ENCODE data around the gene TMEM196.
A peak's percentile ranks its signal among the peaks of the same experiment; 100 is the strongest.

The TMEM196 gene

DNA sequence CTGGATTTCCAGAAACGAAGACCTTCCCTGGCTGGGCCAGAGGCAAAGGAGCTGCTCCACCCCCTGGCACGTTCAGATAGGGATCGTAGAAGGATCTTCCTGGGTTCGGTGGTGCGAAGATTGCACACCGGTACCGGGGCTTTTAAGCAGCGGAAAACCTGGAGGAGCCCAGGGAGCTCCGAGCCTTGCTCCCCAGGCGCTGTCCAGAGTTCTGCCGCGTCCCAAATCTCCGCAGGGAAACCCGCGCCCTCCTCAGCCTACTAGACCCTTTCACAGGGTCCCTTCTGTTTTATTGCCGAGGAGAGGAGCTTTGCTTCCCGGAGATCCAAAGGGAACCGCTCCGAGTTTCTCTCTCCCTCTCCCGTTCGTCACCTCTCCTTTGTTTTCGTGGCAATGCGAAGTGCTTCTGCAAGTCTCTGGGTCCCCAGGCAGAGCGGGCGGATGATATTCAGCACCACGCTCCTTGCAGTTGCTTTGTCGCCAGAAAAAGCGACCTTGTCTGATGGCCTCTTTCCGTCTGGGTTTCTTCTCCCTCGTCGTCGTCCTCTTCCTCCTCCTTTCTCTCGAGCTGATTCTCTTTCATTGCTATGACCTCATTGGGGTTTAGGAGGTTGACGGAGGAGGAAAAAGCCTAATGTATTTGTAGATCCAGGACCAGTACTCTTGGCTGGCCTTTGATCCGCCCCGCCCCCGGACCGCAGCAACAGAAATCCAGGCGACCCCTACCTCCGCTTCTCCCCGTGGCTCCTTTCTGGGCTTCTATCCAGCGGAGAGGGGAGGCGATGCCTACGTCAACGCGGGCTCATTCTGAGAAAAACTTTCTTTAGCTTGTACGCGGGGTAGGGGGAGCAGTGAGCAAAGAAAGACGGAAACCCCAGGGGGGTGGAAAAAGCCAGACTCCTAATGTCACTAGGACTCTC, at the start of gene TMEM196:
Gene TMEM196, minus strand, starts transcription at position 777 of the 920 bp plus-strand sequence. CDS start 921 bp downstream, outside the sequence.
- DNase-seq: peak; percentile 31 to 43

DNA sequence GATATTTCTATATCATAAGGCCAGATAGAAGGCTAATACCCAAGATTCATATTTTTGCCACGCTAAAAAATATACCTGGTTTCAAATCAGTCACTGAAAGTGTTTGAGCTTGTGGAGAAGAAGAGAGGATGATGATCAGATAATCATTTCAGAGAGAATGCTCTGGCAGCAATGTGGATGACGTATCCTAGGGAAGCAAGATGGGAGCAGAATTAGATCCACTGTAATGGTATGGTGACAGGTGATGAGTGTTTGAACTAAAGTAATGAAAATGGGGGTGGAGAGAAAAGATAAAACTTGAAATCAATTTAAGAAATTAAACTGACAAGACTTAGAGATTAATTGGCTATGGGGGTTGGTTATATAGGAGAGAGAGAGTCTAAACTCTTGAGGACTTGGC, 42.7 kb upstream of the TMEM196 start:
- DNase-seq: no peak

DNA sequence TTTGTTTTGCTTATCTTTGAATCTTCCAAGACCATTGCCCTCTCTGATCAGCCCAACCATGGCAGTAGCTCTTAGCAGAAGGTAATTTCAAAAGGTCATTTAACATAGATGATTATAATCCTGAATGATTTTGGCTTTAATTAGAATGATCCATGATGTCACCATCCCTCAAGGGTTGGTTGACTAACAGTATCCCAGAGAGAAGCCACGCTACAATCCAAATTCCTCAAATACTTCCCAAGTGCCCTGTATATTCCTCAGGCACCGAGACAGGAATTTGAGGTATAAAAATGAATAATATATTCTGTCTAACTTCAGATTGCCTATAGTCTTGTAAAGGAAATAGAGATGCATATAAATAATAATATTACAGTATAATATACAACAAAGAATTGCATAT, 42.1 kb upstream of the TMEM196 start:
- no peak for DNase-seq

DNA sequence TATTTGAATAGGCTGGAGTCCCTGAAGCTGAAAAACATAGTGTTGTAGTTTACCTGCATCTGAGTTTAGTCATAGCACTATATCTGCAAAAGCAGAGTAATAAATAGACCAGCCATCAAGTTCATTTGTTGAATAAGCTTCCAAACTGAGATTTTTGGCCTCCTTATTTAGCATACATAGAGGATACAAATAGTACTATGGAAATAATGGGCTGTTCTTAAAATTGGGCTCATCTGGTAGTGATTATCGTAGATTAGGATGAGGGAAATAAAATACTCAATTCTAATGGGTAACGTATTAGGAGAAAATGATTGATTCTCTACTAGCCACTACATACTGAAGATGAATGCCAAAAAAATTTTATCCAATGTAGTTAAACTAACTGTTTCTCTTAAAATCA, 41.4 kb upstream of the TMEM196 start:
- DNase-seq: no peak

DNA sequence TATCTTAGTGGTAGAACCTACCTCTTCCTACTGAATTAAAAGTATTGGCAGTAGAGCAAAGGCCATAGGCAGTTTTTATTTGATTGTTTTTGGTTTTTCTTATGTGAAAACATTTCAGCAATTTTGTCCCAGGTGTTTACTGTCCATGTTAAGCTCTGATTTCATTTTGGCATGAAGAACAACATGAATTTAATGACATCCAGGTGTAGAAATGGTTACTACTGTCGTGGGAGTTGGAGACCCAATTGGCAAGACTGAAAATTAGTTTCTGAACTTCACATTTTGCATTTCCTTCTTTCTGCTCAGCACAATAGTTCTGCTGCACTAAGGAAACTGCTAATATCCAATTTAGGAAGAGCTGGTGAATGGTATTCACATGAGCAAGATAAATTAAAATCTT, 38.0 kb upstream of the TMEM196 start:
- DNase-seq: no peak

DNA sequence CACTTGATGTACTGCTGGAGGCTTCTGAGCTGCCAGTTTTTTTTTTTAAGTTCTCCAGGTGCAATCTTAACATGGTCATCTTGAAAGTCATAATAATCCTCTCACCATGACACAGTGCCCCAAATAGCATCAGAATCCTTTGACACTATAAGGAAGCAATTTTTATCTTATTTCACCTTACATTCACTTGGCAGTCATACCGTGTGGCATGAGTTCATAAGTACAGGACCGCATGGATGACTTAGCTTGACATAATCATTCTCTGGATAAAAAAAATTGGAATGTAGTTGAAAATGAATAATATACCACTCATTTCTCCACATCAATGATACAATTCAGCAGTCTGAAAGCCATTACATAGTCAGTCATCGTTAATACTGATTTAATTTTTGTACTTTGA, 25.6 kb upstream of the TMEM196 start:
- DNase-seq: no peak

DNA sequence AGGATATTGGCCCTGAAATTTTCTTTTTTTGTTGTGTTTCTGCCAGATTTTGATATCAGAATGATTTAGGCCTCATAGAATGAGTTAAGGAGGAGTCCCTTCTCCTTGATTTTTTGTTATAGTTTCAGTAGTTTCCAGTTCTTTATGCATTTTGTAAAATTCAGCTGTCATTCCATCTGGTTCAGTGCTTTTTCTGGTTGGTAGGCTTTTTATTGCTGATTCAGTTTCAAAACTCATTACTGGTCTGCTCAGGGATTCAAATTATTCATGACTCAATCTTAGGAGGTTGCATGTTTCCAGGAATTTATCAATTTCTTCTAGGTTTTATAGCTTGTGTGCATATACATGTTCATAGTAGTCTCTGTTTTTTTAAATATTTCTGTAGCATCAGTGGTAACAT, 10.1 kb upstream of the TMEM196 start:
- DNase-seq: no peak

DNA sequence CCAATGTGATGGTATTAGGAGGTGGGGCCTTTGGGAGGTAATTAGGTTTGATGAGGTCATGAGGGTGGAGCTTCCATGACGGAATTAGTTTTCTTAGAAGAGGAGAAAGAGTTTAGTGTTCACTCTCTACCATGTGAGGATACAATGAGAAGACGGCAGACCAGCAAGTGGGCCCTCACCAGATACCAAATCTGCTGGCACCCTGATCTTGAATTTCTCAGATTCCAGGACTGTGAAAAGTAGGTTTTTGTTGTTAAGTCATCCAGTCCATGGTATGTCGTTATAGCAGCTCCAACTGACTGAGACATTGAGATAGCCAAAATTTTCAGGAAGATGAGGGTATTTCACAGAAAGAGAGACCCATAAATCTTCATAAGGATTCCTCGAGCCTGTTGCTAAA, 3.6 kb upstream of the TMEM196 start:
- DNase-seq: no peak

DNA sequence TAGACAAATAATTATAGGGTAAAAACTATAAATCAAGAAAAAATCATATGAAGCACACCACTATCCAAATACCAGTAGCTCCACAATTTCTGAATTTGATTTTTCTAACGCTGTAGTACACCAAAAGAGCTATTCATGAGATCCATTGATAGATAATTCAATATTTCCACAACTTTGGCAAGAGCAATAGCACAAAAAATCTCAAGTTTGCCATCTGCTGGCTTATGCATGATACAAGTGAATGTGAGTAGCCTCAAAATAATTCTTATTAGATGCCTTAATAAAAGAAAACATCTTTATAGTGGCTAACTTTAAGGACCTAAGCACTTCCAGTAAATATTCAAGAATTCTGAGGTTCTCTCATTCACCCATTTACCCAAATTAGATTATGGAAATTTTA, 2.2 kb upstream of the TMEM196 start:
- no peak for DNase-seq

DNA sequence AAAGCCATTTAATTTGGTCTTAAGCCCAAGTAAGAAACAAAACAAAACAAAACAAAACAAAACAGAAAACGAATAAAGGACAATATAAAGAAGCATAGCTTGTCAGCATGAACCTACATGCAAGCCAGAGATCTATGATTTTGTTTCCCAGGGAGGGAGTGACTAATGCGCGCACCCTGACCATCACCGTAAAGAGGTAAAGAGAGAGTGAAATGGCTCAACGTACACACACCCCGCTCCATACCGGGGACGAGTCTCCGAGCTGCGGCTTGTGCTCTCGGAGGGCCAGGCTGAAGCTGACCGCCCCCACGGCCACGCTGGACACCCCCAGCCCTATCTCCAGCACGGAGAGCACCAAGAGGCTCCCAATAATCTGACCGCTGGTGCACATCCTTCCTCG, 1.1 kb downstream of the TMEM196 start:
- peak; percentile 6 to 28 for DNase-seq

DNA sequence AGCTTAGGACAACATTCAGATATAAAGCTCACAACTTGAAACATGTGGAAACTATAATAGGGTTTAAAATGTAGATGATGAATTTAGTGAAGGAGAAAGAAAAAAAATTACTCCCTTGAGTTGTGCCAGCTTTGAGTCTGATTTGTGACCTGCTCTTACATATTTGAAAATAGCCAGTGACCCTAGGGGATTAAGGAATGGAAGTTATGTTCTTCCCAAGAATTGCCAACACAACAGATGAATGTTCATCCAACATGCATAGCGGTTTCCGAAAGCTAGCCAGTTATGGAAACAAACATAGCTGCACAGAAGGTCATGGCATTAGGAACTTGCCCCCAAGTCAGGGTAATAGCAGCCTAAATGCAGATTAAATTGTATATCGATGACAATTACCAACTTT, 10.8 kb downstream of the TMEM196 start:
- no peak for DNase-seq

DNA sequence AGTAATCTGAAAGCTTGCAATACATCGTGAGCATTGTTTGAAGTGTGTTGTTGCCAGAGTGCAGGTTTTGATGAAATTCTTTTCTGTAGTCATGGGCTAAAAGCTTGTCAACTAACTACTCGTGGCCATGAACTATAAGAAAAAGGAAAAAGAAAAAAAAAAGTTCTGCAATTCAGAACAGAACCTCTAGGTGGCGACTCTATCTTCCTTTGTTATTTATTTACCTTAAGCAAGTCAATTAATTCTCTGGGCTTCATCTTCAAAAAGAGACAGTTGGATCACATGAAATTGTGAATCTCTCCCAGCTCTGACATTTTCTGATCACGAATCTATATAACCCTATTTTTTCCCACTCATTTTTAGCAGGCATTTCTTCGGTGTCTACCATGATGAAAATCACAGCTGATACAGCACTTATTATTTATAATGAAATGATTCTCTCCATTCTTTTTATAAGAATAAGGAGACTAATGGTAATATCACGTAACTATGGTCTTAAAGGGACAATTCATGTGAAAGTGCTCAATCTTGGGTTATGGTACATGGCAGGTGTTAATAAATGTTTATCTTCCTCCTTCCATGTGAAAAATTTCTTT, 18.8 kb downstream of the TMEM196 start:
- peak; percentile 7 to 58 for DNase-seq

DNA sequence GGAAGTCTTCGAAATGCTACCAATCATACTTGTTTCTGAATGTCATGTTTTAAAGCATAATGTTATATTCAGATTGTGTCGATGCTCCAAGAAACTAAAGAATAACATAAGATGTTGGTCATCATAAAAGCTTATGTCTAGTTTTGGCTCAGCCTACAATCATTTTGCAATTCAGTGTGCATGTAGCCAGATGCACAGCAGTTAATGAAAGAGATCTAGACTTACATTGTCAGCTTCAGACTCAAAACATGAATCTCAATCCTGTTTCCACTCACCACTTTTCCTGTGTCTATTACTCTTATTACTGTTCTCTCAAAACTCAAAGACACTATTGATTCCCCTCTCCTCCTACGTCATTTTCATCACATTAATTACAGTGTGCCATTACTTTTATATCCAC, 21.4 kb downstream of the TMEM196 start:
- no peak for DNase-seq

DNA sequence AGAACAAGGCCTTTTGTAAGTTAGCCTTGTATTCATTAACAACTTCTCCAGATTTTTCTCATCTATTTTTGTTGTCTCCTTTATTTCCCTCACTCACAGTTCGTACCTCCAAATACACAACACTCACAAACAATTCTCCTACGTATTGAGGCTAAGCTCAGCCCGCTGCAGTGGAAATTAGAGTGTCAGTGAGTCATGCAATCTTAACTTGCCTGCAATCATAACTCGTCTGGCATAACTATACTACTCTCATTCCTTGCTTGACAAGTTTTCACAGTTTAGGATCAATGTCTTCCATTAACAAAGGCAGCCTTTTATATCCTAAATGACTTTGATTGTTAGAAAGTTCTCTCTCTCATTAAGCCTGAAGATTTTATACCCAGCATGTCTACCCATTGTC, 23.8 kb downstream of the TMEM196 start:
- DNase-seq: no peak

DNA sequence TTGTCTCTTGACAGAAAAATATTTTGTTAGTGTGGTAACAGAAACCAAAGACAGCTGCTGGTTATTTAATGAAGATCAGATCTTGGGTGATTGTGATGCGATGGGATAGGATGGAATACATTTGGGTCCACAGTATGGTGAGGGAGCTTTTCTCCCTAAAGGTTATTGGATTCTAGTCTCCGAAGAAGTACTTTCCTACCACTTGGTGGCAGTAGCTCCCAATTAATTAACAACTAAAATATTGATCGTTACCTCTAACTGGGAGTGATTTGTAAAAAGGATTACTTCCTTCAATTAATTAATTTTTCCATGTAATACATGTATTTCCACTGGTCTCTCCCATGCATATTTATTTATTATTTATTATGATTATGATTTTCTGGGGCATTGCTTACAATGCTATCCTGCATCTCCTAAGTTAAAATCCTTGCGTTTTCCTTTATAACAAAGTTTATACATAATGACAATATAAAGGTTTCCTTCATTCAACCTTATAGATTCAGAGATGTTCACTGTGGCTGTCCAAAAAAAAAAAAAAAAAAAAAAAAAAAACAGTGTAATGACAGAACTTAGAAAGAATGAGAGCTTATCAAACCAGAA, 25.6 kb downstream of the TMEM196 start:
- peak; percentile 3 to 60 for DNase-seq

DNA sequence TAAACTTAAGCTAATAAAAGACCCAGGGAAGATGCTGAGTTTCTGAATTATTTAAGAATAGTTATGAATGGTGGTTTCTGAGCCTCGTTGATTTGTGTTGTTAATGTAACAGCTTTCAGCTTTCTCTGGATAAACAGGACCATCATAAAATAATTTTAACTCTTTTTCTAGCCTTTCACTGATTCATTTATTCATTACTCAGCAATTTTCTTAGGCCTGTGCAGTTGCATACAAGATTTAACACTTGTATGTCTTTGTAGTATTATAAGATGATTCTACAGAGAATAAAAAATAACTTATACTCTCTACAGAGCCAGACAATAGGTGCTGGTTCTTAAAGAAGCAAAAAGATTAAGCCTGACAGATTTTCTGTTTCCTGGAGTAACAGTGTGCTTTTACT, 29.3 kb downstream of the TMEM196 start:
- DNase-seq: no peak

DNA sequence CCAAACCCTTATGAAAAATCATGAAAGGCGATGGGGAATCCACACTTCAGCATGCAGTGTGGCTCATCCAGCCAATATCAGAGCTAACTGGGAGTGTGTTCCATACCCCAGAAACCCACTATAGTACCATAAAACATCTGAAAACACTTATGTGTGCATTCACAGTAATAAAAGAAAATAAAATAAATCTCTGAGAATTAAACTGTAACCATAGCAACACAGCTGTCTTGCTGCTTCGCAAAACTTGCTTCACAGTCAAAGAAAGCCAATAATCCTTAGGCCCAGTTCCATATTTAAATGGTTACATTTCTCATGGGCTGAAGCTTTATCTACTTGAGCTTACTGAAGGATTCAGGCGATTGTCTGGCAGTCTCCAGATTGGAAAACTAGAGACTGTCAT, 44.7 kb downstream of the TMEM196 start:
- no peak for DNase-seq

DNA sequence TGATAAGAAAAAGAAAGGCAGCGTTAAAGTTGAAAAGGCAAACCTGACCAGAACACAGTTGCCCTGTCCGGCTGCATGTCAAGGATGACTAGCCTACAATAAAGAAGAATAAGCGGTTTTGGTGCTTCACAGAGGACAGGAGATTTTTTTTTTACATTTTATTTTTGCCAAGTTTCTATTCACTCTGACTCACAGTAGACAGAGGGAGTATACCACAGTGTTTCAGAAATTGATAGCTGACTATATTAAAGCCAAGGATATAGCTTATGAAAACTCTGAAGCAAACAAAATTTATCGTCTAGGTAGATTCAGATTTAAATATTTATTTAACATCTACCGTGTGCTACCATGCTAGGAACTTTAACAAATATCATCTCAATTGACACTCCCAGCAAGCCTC, 47.6 kb downstream of the TMEM196 start:
- DNase-seq: no peak

DNA sequence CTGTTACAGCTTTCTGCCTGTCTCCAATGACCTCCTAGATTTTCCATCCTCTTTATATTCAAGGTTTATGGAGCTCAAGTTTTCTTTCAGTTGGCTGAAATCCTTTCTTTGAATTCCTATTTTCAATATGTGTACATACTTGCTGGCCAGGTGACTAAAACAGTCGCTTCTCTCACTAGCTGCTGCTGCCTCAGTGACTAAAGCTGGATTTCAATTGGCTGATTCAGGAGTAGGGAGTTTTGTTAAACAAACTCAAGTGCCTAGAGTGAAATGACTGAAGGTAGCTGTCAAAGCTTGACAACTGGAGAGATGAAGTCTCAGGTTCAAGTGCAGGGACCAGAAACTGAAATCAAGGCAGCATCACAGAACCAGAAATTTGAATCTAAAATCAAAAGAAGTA, 57.9 kb downstream of the TMEM196 start:
- no peak for DNase-seq

DNA sequence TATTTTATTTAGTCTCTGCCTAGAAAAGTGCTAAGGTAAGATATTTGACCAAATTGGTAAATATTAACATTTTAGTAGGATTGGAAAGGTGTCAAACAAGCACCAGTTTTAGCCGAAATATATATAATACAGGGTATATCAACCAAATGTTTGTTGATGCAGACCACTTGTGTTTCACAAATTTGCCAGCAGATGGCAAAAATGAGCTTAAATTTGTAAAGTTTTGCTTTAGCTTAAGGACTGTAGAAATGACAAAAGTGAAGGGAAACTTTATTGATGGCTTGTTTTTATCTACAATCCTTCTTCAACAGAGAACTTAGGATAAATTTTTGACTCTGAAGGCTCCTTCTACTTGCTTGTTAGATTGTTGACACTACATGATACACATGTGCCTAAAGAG, 59.7 kb downstream of the TMEM196 start:
- DNase-seq: peak in 1 of 2 experiments; percentile 51

DNA sequence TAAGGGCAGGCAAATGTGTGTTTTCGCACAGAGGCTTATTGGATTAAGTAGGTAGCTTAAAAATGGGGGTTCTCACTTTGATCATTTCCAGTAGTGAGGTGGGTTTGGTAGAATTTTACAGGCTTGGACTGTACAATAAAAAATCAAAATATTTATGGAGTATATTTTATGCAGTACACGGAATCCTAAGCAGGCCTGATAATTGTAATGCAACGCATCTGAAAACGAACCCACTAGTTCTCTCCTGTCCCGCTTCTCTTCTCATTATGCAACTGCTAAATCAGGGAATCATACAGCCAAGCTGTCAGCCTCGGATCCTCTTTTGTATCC, 64.2 kb downstream of the TMEM196 start:
- DNase-seq: no peak

DNA sequence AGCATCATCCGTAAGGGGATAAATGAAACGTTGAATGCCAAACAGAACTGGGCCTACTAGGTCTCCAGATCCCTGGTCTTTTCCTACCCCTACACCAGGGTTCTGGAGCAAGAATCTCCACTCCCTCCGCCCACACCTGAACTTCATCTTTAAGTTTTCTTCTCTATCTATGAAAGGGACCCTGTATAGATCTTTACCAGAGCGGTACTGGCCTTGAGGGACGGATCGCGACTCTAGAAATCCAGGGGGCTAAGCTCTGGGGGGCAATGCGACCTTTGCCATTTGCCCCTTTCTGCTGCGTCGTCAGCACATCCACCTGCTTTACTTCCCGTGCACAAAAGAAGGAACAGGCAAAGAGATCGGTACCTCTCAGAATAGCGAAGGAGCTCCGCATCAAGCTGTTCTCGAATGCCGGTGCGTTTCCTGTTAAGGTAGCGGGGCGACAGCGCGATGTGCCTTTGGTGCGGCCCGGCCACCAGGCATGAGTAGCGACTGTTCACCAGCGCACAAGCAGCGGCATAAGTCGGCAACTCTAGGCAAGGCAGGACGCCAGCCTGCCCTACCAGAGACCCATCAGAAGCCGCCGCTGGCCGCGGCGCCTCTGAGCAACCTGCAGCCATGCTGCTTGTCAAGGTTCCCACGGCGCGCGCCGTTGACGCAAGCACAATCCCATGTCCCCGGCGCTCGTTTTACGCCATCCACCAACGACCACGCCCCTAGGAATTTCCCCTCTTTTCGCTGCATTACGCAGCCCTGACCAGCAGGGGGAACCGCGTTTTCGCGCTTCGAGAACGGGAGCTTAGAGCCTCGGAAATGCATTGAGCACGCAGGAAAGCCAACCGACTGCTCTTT, 64.8 kb downstream of the TMEM196 start, which contains the start of gene POLR1F:
Gene POLR1F, minus strand, starts transcription at position 641 of the 852 bp plus-strand sequence. Its CDS starts 21 bp downstream, at position 620.
- peak; percentile 88 to 95 for DNase-seq

DNA sequence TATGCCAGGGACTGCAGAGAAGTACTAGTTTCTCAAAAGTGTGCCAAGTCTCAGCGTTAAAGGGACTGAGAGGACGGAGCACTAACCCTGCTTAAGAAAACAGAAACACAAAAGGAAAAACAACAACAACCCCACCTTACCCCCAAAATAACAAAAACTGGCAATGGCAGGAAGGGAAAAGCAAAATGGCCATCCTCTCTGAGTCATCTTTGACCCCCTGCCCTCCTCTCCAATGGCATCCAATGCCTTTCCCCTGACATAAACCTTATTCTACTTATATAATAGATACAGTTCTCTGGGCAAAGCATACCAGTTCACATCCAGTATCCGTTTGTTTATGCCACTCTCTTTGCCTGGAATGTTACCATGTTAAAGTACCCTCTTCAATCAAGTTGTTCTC, 66.2 kb downstream of the TMEM196 start:
- no peak for DNase-seq

Data from NCI-H524 (cell line).